ENCODE measurements around the gene EFCC1. TPM values are rescaled to one million over a fixed set of nuclear protein-coding genes. Genes with fewer than 3 reads are reported as not detected.

Gene EFCC1
- total RNA-seq, 2 donors from 2014 or later: 0.31 to 0.93 TPM

- H3K9me3 Mint-ChIP-seq: no peaks in the 10 kb centered on the region
- peaks cover 3% of the 10 kb centered on the region for H3K4me1 ChIP-seq (ENCODE audit: control insufficient read depth, insufficient read depth, low read length)
- peaks cover 31% of the 10 kb centered on the region for H3K4me1 Mint-ChIP-seq
- no peaks in the 10 kb centered on the region for H3K27me3 ChIP-seq (ENCODE audit: control insufficient read depth, insufficient read depth, low read length, poor library complexity, severe bottlenecking)
- no peaks in the 10 kb centered on the region for H3K27me3 Mint-ChIP-seq (ENCODE audit: insufficient read depth)
- no peak for TF ChIP-seq CTCF (conservative IDR thresholded peaks at IDR 0.05)
- H3K9me3 ChIP-seq (ENCODE audit: control insufficient read depth, low read length): no peaks in the 10 kb centered on the region
- DNase-seq: peak; percentile 47
- H3K36me3 ChIP-seq (ENCODE audit: control insufficient read depth, insufficient read depth, low read length): no peaks in the 10 kb centered on the region
- no peak overlapping the region for H3K4me3 ChIP-seq (ENCODE audit: low read length)
- H3K36me3 Mint-ChIP-seq (ENCODE audit: low read depth): no peaks in the 10 kb centered on the region
- no peak overlapping the region for H3K27ac ChIP-seq (ENCODE audit: low read depth, low read length)
- no peak overlapping the region for H3K4me3 Mint-ChIP-seq
- H3K27ac Mint-ChIP-seq: no peak overlapping the region
- 84 to 97% methylated on average over 4 of the region's 4 CpGs for WGBS, 2 experiments (ENCODE audit: insufficient coverage in 1 of 2, insufficient read length in 1 of 2)
- no peak overlapping the region for H3K9ac ChIP-seq (ENCODE audit: extremely low read depth, low read length, poor library complexity, severe bottlenecking)
These were observed 57.5 kb downstream of the EFCC1 start for GRCh38 chr3:129058441-129059200.

- Histone ChIP-seq H3K9ac (ENCODE audit: extremely low read depth, low read length, poor library complexity, severe bottlenecking) (no peak overlapping the region), H3K36me3 (ENCODE audit: control insufficient read depth, insufficient read depth, low read length) (no peaks in the 10 kb centered on the region), H3K4me3 (ENCODE audit: low read length) (no peak overlapping the region), H3K27me3 (ENCODE audit: control insufficient read depth, insufficient read depth, low read length, poor library complexity, severe bottlenecking) (no peaks in the 10 kb centered on the region), H3K9me3 (ENCODE audit: control insufficient read depth, low read length) (no peaks in the 10 kb centered on the region), H3K4me1 (ENCODE audit: control insufficient read depth, insufficient read depth, low read length) (peaks cover 3% of the 10 kb centered on the region), H3K27ac (ENCODE audit: low read depth, low read length) (no peak overlapping the region)
- H3K27me3 Mint-ChIP-seq (ENCODE audit: insufficient read depth): no peaks in the 10 kb centered on the region
- WGBS, 2 experiments (ENCODE audit: insufficient coverage in 1 of 2, insufficient read length in 1 of 2): 90 to 92% methylated on average over 6 to 11 of the region's 11 CpGs
- H3K27ac Mint-ChIP-seq: no peak overlapping the region
- no peak overlapping the region for H3K4me3 Mint-ChIP-seq
- peak; percentile 47 for DNase-seq
- no peak for TF ChIP-seq CTCF (conservative IDR thresholded peaks at IDR 0.05)
- peaks cover 28% of the 10 kb centered on the region for H3K4me1 Mint-ChIP-seq
- H3K36me3 Mint-ChIP-seq (ENCODE audit: low read depth): no peaks in the 10 kb centered on the region
- no peaks in the 10 kb centered on the region for H3K9me3 Mint-ChIP-seq
These were observed 58.3 kb downstream of the EFCC1 start for GRCh38 chr3:129059311-129059958.

- Histone ChIP-seq H3K4me3 (ENCODE audit: low read length) (no peak within 1 kb of the TSS), H3K9ac (ENCODE audit: extremely low read depth, low read length, poor library complexity, severe bottlenecking) (no peak within 1 kb of the TSS), H3K9me3 (ENCODE audit: control insufficient read depth, low read length) (no peaks in the 10 kb centered on the region), H3K27me3 (ENCODE audit: control insufficient read depth, insufficient read depth, low read length, poor library complexity, severe bottlenecking) (no peaks in the 10 kb centered on the region), H3K27ac (ENCODE audit: low read depth, low read length) (no peak within 1 kb of the TSS), H3K4me1 (ENCODE audit: control insufficient read depth, insufficient read depth, low read length) (peaks cover 3% of the 10 kb centered on the region), H3K36me3 (ENCODE audit: control insufficient read depth, insufficient read depth, low read length) (no peaks in the 10 kb centered on the region)
- Mint-ChIP-seq H3K27me3 (ENCODE audit: insufficient read depth) (no peaks in the 10 kb centered on the region), H3K4me1 (peaks cover 21% of the 10 kb centered on the region), H3K36me3 (ENCODE audit: low read depth) (no peaks in the 10 kb centered on the region), H3K9me3 (no peaks in the 10 kb centered on the region), H3K4me3 (no peak within 1 kb of the TSS), H3K27ac (no peak within 1 kb of the TSS)
- no peak for TF ChIP-seq CTCF (conservative IDR thresholded peaks at IDR 0.05)
- DNase-seq: peak; percentile 65
- WGBS, 2 experiments (ENCODE audit: insufficient coverage in 1 of 2, insufficient read length in 1 of 2): 93% methylated on average over 12 to 13 of the region's 13 CpGs
These were observed 59.3 kb downstream of the EFCC1 start, which contains the start of gene GP9 for GRCh38 chr3:129060276-129061022. TSS of gene GP9 (plus strand) at chr3:129060779. CDS start at chr3:129061740, 961 bp downstream.

Data from endodermal cell (in vitro differentiated cells).